Ishikawa (cell line): ENCODE measurements around the gene GAGE12F.
"Not testable (repeated sequence)": the region's sequence is repeated elsewhere in the genome, so short reads cannot be mapped to it uniquely, and the experiment has no call there.

ENCODE experiments used
- CEBPB ChIP-seq: IDR thresholded peaks from 2 replicates; pipeline ENCODE4 v1.6.1; 2012
- CREB1 ChIP-seq: IDR thresholded peaks from 2 replicates; pipeline ENCODE4 v1.6.1; 2012; ENCODE audit warnings: low read depth
- EP300 ChIP-seq: IDR thresholded peaks from 2 replicates; pipeline ENCODE4 v1.6.1; 2012; ENCODE audit warnings: borderline replicate concordance
- FOXM1 ChIP-seq: IDR thresholded peaks from 2 replicates; pipeline ENCODE4 v1.6.1; 2012; ENCODE audit warnings: low read depth, borderline replicate concordance
- MAX ChIP-seq: IDR thresholded peaks from 2 replicates; pipeline ENCODE4 v1.6.1; 2012
- NFIC ChIP-seq: IDR thresholded peaks from 2 replicates; pipeline ENCODE4 v1.6.1; 2012
- RAD21 ChIP-seq: IDR thresholded peaks from 2 replicates; pipeline ENCODE4 v1.6.1; 2012; ENCODE audit warnings: low read depth
- TAF1 ChIP-seq: IDR thresholded peaks from 2 replicates; pipeline ENCODE4 v1.6.1; 2012; ENCODE audit warnings: low read depth, mild to moderate bottlenecking
- TCF12 ChIP-seq: IDR thresholded peaks from 2 replicates; pipeline ENCODE4 v1.6.1; 2012; ENCODE audit warnings: low read depth
- TEAD4 ChIP-seq: IDR thresholded peaks from 2 replicates; pipeline ENCODE4 v1.6.1; 2012
- YY1 ChIP-seq: IDR thresholded peaks from 2 replicates; pipeline ENCODE4 v1.6.1; 2012; ENCODE audit warnings: low read depth
- ZBTB7A ChIP-seq: IDR thresholded peaks from 2 replicates; pipeline ENCODE4 v1.6.1; 2012; ENCODE audit warnings: low read depth
- TF ChIP-seq, protein P1 (sequence below): IDR thresholded peaks from 2 replicates; pipeline ENCODE4 v1.6.1; 2012

Gene GAGE12F

DNA sequence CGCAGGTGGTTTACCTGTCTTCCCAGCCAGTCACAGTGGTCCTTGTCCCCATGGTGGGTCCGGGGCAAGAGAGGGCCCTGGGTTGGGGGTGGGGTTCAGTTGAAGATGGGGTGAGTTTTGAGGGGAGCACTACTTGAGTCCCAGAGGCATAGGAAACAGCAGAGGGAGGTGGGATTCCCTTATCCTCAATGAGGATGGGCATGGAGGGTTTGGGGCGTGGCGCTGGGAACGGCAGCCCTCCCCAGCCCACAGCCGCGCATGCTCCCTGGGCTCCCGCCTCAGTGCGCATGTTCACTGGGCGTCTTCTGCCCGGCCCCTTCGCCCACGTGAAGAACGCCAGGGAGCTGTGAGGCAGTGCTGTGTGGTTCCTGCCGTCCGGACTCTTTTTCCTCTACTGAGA lies at the start of gene GAGE12F:
Gene GAGE12F (plus strand): TSS at position 301 of the 400 bp plus-strand sequence. CDS start 1,155 bp downstream, outside the sequence.
- TF ChIP-seq MAX, ZBTB7A, EP300: not testable (repeated sequence)

GRCh38 chrX:49531877-49532276 lies 28.8 kb upstream of the GAGE12F start, which contains the start of gene GAGE12C:
GAGE12C (plus strand) TSS chrX:49532177; CDS start chrX:49533332, 1,155 bp downstream.
- not testable (repeated sequence) for TF ChIP-seq MAX, CREB1, EP300

GRCh38 chrX:49541433-49541832 lies 19.2 kb upstream of the GAGE12F start, which contains the start of gene GAGE12D:
GAGE12D (plus strand) TSS chrX:49541733; CDS start chrX:49542888, 1,155 bp downstream.
- not testable (repeated sequence) for TF ChIP-seq YY1, RAD21, TAF1

DNA sequence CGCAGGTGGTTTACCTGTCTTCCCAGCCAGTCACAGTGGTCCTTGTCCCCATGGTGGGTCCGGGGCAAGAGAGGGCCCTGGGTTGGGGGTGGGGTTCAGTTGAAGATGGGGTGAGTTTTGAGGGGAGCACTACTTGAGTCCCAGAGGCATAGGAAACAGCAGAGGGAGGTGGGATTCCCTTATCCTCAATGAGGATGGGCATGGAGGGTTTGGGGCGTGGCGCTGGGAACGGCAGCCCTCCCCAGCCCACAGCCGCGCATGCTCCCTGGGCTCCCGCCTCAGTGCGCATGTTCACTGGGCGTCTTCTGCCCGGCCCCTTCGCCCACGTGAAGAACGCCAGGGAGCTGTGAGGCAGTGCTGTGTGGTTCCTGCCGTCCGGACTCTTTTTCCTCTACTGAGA lies 9.7 kb upstream of the GAGE12F start, which contains the start of gene GAGE12E:
Gene GAGE12E (plus strand): TSS at position 301 of the 400 bp plus-strand sequence. CDS start 1,155 bp downstream, outside the sequence.
- TF ChIP-seq, protein P1, sequence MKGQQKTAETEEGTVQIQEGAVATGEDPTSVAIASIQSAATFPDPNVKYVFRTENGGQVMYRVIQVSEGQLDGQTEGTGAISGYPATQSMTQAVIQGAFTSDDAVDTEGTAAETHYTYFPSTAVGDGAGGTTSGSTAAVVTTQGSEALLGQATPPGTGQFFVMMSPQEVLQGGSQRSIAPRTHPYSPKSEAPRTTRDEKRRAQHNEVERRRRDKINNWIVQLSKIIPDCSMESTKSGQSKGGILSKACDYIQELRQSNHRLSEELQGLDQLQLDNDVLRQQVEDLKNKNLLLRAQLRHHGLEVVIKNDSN = not testable (repeated sequence)
- TF ChIP-seq YY1, NFIC: not testable (repeated sequence)

- not testable (repeated sequence) for TF ChIP-seq MAX, CREB1, TCF12
Measured at GRCh38 chrX:49570100-49570499, 9.5 kb downstream of the GAGE12F start, which contains the start of gene GAGE12G. GAGE12G (plus strand) TSS chrX:49570400; CDS start chrX:49571555, 1,155 bp downstream.

- TF ChIP-seq TAF1, CREB1: not testable (repeated sequence)
- TF ChIP-seq, protein P1 = not testable (repeated sequence)
Measured at GRCh38 chrX:49579649-49580048, 19.0 kb downstream of the GAGE12F start, which contains the start of gene GAGE12H. GAGE12H (plus strand) TSS chrX:49579949; CDS start chrX:49581104, 1,155 bp downstream.

DNA sequence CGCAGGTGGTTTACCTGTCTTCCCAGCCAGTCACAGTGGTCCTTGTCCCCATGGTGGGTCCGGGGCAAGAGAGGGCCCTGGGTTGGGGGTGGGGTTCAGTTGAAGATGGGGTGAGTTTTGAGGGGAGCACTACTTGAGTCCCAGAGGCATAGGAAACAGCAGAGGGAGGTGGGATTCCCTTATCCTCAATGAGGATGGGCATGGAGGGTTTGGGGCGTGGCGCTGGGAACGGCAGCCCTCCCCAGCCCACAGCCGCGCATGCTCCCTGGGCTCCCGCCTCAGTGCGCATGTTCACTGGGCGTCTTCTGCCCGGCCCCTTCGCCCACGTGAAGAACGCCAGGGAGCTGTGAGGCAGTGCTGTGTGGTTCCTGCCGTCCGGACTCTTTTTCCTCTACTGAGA lies 28.6 kb downstream of the GAGE12F start, which contains the start of gene GAGE2A:
Gene GAGE2A (plus strand): TSS at position 301 of the 400 bp plus-strand sequence. CDS start 1,155 bp downstream, outside the sequence.
- not testable (repeated sequence) for TF ChIP-seq YY1, RAD21, FOXM1

- not testable (repeated sequence) for TF ChIP-seq CEBPB, NFIC, RAD21
Measured at GRCh38 chrX:49598720-49599119, 38.1 kb downstream of the GAGE12F start, which contains the start of gene GAGE1. GAGE1 (plus strand) TSS chrX:49599020; CDS start chrX:49600175, 1,155 bp downstream.

DNA sequence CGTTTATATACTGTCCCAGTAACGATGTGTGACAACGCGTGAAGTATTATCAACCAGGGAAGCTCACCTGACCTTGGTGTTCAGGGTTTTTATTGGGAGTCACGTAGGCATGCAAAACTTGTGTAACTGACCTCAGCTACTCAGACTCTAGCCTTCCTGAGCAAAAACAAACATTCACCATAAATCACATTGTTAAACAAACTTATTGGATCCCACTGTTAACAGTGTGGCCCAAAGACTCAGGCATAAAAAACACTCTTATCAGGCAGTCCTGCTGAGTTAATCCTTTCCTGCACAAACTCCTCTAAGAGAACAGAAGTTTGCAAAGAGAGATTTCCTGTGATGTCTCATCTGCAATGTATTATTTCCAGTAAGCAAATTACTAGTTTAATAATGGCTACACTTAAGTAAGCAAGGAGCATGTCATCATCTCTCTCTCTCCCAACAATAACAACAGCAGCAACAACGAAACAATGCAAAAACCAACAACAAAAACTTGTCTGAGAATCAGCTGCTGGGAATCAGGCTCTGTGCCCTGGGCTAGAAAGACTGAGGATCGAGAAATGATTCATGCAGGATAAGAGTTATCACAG lies 50.2 kb downstream of the GAGE12F start:
- TF ChIP-seq MAX = no peak
- TF ChIP-seq TEAD4 = no peak
- no peak for TF ChIP-seq NFIC
